Loucy (cell line): ENCODE measurements around the gene CDK4.

Experiments used
- H2AFZ ChIP-seq: fragments of 200-600 bp; sonication (generic); 2 replicates; pipeline ENCODE4 v1.6.0; 2016; ENCODE audit warnings: antibody characterized with exemption, mild to moderate bottlenecking, low read length, moderate library complexity
- H3F3A ChIP-seq: fragments of 200-600 bp; 2 replicates; pipeline ENCODE4 v1.6.0; 2016; ENCODE audit warnings: antibody characterized with exemption, low read depth, mild to moderate bottlenecking
- H3K27me3 ChIP-seq: fragments of 200-600 bp; sonication (generic); 2 replicates; pipeline ENCODE4 v1.6.1; 2014; ENCODE audit warnings: low read length, mild to moderate bottlenecking; ENCODE audit not compliant: insufficient read depth, poor library complexity, severe bottlenecking
- H3K36me3 ChIP-seq: fragments of 200-600 bp; sonication (generic); 2 replicates; pipeline ENCODE4 v1.6.1; 2016; ENCODE audit warnings: low read length; ENCODE audit not compliant: insufficient read depth
- H3K4me1 ChIP-seq: fragments of 200-600 bp; sonication (generic); 2 replicates; pipeline ENCODE4 v1.5.1; 2014; ENCODE audit warnings: low read length, mild to moderate bottlenecking; ENCODE audit not compliant: insufficient read depth, poor library complexity, severe bottlenecking
- H3K4me2 ChIP-seq: fragments of 200-600 bp; sonication (generic); 2 replicates; pipeline ENCODE4 v1.6.0; 2014; ENCODE audit warnings: antibody characterized with exemption, low read length, low read depth, mild to moderate bottlenecking; ENCODE audit not compliant: poor library complexity, severe bottlenecking
- H3K4me3 ChIP-seq: fragments of 200-600 bp; sonication (generic); 2 replicates; pipeline ENCODE4 v1.5.1; 2014; ENCODE audit warnings: low read length, mild to moderate bottlenecking, mixed read lengths; ENCODE audit not compliant: poor library complexity, severe bottlenecking
- H3K79me2 ChIP-seq: fragments of 200-600 bp; sonication (generic); 2 replicates; pipeline ENCODE4 v1.6.1; 2014; ENCODE audit warnings: low read length; ENCODE audit not compliant: insufficient read depth
- H3K9ac ChIP-seq: fragments of 200-600 bp; sonication (generic); 2 replicates; pipeline ENCODE4 v1.6.0; 2014; ENCODE audit warnings: mild to moderate bottlenecking, low read depth, low read length, moderate library complexity; ENCODE audit not compliant: poor library complexity, severe bottlenecking
- H3K9me2 ChIP-seq: fragments of 200-600 bp; sonication (generic); replicated peaks from 2 replicates; pipeline ENCODE4 v1.6.1; 2016; ENCODE audit warnings: low read depth, low read length, mixed read lengths
- H3K9me3 ChIP-seq: fragments of 200-600 bp; sonication (generic); 2 replicates; pipeline ENCODE4 v1.6.1; 2014; ENCODE audit warnings: mild to moderate bottlenecking, antibody characterized with exemption, low read length, low read depth; ENCODE audit not compliant: insufficient read depth
- H4K20me1 ChIP-seq: fragments of 200-600 bp; sonication (generic); 2 replicates; pipeline ENCODE4 v1.6.0; 2014; ENCODE audit warnings: antibody characterized with exemption, low read length, mild to moderate bottlenecking; ENCODE audit not compliant: insufficient read depth, poor library complexity, severe bottlenecking
- EZH2phosphoT487 ChIP-seq: fragments of 200-600 bp; IDR thresholded peaks from 2 replicates; pipeline ENCODE4 v1.6.1; 2018; ENCODE audit warnings: antibody characterized with exemption, mild to moderate bottlenecking, moderate library complexity, borderline replicate concordance
- TF ChIP-seq, protein P1 (sequence below): fragments of 200-600 bp; sonication (generic); conservative IDR thresholded peaks from 2 replicates; pipeline ENCODE4 v1.5.1; 2014; ENCODE audit warnings: mild to moderate bottlenecking, antibody characterized with exemption, low read length

Gene CDK4

GRCh38 chr12:57725851-57726150, 26.3 kb downstream of the CDK4 start:
- H4K20me1 ChIP-seq, result no peaks in the 10 kb centered on the region
- H3K4me1 ChIP-seq, result no peaks in the 10 kb centered on the region
- H3K36me3 ChIP-seq, result peaks cover 37% of the 10 kb centered on the region; the same call in 1 of the 2 replicates
- TF ChIP-seq EZH2phosphoT487, result no peak
- TF ChIP-seq, protein P1, sequence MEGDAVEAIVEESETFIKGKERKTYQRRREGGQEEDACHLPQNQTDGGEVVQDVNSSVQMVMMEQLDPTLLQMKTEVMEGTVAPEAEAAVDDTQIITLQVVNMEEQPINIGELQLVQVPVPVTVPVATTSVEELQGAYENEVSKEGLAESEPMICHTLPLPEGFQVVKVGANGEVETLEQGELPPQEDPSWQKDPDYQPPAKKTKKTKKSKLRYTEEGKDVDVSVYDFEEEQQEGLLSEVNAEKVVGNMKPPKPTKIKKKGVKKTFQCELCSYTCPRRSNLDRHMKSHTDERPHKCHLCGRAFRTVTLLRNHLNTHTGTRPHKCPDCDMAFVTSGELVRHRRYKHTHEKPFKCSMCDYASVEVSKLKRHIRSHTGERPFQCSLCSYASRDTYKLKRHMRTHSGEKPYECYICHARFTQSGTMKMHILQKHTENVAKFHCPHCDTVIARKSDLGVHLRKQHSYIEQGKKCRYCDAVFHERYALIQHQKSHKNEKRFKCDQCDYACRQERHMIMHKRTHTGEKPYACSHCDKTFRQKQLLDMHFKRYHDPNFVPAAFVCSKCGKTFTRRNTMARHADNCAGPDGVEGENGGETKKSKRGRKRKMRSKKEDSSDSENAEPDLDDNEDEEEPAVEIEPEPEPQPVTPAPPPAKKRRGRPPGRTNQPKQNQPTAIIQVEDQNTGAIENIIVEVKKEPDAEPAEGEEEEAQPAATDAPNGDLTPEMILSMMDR, result no peak
- H3F3A ChIP-seq, result no peaks in the 10 kb centered on the region
- no peaks in the 10 kb centered on the region for H3K9me3 ChIP-seq
- no peak overlapping the region for H2AFZ ChIP-seq
- H3K27me3 ChIP-seq, result no peaks in the 10 kb centered on the region
- no peaks in the 10 kb centered on the region for H3K9me2 ChIP-seq
- no peaks in the 10 kb centered on the region for H3K79me2 ChIP-seq
- H3K4me2 ChIP-seq, result no peak overlapping the region
- no peak overlapping the region for H3K9ac ChIP-seq
- no peak overlapping the region for H3K4me3 ChIP-seq

- Histone ChIP-seq H3K4me1 (no peaks in the 10 kb centered on the region), H4K20me1 (no peaks in the 10 kb centered on the region), H3K27me3 (no peaks in the 10 kb centered on the region), H3K79me2 (no peaks in the 10 kb centered on the region), H3K9ac (no peak overlapping the region), H3K4me2 (no peak overlapping the region), H3K36me3 (peaks cover 32% of the 10 kb centered on the region; the same call in 1 of the 2 replicates), H3K9me2 (no peaks in the 10 kb centered on the region), H2AFZ (no peak overlapping the region), H3K4me3 (no peak overlapping the region), H3F3A (no peaks in the 10 kb centered on the region), H3K9me3 (no peaks in the 10 kb centered on the region)
- TF ChIP-seq, protein P1, result no peak
These were observed 27.0 kb downstream of the CDK4 start for GRCh38 chr12:57724936-57725740.

DNA sequence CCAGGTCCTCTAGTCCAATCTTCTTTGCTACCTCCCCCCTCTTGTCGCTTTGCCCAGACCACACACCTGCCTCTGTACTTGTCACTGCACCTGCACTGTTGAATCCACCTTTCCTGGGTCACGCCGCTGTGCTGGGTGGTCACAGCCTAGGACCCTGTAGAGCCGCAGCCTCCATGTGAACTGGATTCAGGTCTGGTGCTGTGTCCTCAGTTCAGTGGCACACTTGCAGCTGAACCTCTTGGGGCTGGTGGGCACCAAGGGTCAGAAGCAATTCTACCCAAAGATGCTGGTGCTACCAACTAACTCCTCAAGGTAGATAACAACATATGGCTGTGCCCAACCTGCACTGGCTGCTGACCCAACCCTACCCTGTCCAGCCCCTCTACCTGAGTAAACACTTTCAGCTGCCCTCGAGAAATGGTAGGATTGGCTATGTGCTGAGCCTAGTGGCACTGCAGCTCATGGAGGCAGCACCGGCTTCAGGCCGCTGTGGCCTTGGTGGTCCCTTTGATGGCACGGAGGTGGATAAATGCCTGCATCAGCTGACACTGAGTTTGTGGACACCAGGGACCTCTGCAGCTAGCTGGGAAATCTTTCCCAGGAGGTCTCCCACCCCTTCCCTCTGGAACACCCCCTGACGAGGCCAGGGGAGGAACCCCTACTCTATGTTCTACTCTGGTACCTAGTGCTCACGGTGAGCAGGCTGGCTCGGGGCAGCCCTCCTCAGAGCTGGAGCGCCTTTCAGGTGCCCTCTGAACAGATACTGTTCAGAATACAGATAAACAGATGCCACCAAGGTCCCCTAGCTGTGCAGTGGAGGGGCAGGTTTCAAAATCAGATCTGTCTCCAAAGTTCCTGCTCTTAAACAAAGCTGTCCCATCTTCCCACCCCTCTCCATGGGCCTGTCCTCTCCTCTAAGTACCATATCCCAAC, 27.8 kb downstream of the CDK4 start:
- Histone ChIP-seq H3K79me2 (no peaks in the 10 kb centered on the region), H3K9me3 (no peaks in the 10 kb centered on the region), H3K9ac (no peak overlapping the region), H4K20me1 (no peaks in the 10 kb centered on the region), H3K4me1 (no peaks in the 10 kb centered on the region), H2AFZ (no peak overlapping the region), H3K9me2 (no peaks in the 10 kb centered on the region), H3K27me3 (no peaks in the 10 kb centered on the region), H3K4me3 (no peak overlapping the region), H3K36me3 (peaks cover 33% of the 10 kb centered on the region; the same call in 1 of the 2 replicates), H3F3A (no peaks in the 10 kb centered on the region), H3K4me2 (no peak overlapping the region)
- TF ChIP-seq, protein P1, result no peak
- no peak for TF ChIP-seq EZH2phosphoT487
